ENCODE results near the gene OTOP3. TPM values are rescaled to one million over a fixed set of nuclear protein-coding genes. Genes with fewer than 3 reads are reported as not detected.

OTOP3 gene
- total RNA-seq, 1 experiment from 2014 or later = not detected

DNA sequence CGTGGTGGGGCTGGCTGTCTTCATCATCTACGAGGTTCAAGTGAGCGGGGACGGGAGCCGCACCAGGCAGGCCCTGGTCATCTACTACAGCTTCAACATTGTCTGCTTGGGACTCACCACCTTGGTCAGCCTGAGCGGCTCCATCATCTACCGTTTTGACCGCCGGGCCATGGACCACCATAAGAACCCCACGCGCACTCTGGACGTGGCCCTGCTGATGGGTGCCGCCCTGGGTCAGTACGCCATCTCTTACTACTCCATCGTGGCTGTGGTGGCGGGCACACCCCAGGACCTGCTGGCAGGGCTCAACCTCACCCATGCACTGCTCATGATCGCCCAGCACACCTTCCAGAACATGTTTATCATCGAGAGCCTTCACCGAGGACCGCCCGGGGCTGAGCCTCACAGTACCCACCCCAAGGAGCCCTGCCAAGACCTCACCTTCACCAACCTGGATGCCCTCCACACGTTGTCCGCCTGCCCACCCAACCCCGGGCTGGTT lies 5.1 kb upstream of the OTOP3 start:
- H2AK5ac ChIP-seq (ENCODE audit: insufficient read length, low read length) = no peak overlapping the region
- H3K27ac Mint-ChIP-seq = no peak overlapping the region; a peak in 1 of 7 replicates
- H3K14ac ChIP-seq (ENCODE audit: insufficient read depth, low read length) = no peak overlapping the region
- TF ChIP-seq, protein P1, sequence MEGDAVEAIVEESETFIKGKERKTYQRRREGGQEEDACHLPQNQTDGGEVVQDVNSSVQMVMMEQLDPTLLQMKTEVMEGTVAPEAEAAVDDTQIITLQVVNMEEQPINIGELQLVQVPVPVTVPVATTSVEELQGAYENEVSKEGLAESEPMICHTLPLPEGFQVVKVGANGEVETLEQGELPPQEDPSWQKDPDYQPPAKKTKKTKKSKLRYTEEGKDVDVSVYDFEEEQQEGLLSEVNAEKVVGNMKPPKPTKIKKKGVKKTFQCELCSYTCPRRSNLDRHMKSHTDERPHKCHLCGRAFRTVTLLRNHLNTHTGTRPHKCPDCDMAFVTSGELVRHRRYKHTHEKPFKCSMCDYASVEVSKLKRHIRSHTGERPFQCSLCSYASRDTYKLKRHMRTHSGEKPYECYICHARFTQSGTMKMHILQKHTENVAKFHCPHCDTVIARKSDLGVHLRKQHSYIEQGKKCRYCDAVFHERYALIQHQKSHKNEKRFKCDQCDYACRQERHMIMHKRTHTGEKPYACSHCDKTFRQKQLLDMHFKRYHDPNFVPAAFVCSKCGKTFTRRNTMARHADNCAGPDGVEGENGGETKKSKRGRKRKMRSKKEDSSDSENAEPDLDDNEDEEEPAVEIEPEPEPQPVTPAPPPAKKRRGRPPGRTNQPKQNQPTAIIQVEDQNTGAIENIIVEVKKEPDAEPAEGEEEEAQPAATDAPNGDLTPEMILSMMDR (conservative IDR thresholded peaks at IDR 0.05) = no peak
- peaks cover 6 to 13% of the 10 kb centered on the region in 2 experiments for H3K4me1 Mint-ChIP-seq
- H3K4me1 ChIP-seq (ENCODE audit: insufficient read depth, low read length) = no peaks in the 10 kb centered on the region; the same call in 1 of the 2 replicates
- no peak overlapping the region for H2AFZ ChIP-seq (ENCODE audit: low read length)
- H3K9ac ChIP-seq (ENCODE audit: extremely low read depth, insufficient read length, low read length) = no peak overlapping the region
- no CpG with 5 or more reads among the region's 24 CpGs for WGBS (ENCODE audit: extremely low coverage, insufficient read length, low lambda C conversion rate)
- H3K79me2 ChIP-seq (ENCODE audit: insufficient read depth, low read length) = no peaks in the 10 kb centered on the region
- peaks cover 97% of the 10 kb centered on the region for H3K27me3 Mint-ChIP-seq (ENCODE audit: low read depth)
- no peak overlapping the region for H3K56ac ChIP-seq (ENCODE audit: insufficient read length, low read depth, low read length)
- H3K9me3 ChIP-seq (ENCODE audit: control insufficient read depth, low read depth, low read length) = no peaks in the 10 kb centered on the region
- no peak overlapping the region for H3K4me3 Mint-ChIP-seq
- H4K5ac ChIP-seq (ENCODE audit: insufficient read length, low read depth, low read length) = no peak overlapping the region
- no peak overlapping the region for H2BK15ac ChIP-seq (ENCODE audit: low read depth, low read length)
- DNase-seq = peak; percentile 27
- no peak overlapping the region for H2BK12ac ChIP-seq (ENCODE audit: insufficient read length, low read depth, low read length)
- H4K91ac ChIP-seq (ENCODE audit: insufficient read length, low read depth, low read length) = no peak overlapping the region
- H3K4ac ChIP-seq (ENCODE audit: low read depth, low read length) = no peak overlapping the region
- H3K18ac ChIP-seq (ENCODE audit: insufficient read length, low read depth, low read length) = no peak overlapping the region
- no peak overlapping the region for H3K27ac ChIP-seq (ENCODE audit: insufficient read length, low read depth, low read length)
- no peak overlapping the region for H2BK120ac ChIP-seq (ENCODE audit: low read depth, low read length, poor library complexity, severe bottlenecking)
- peaks cover 26% of the 10 kb centered on the region for H3K27me3 ChIP-seq (ENCODE audit: insufficient read depth, low read length)
- no peak overlapping the region for H3K4me2 ChIP-seq (ENCODE audit: insufficient read depth, insufficient read length, low read length)
- H3T11ph ChIP-seq (ENCODE audit: low read length) = no peak overlapping the region
- no peak overlapping the region for H2BK5ac ChIP-seq (ENCODE audit: insufficient read length, low read length)
- no peak overlapping the region for H4K8ac ChIP-seq (replicated peaks; ENCODE audit: insufficient read length, low read depth, low read length)
- no peak overlapping the region for H3K23ac ChIP-seq (ENCODE audit: insufficient read length, low read depth, low read length)
- H3K36me3 Mint-ChIP-seq (ENCODE audit: insufficient read depth in 1 of 3, low read depth in 3 of 3) = no peaks in the 10 kb centered on the region
- H3K79me1 ChIP-seq (ENCODE audit: insufficient read depth, low read depth, low read length, poor library complexity, severe bottlenecking) = no peaks in the 10 kb centered on the region
- H3K9me3 Mint-ChIP-seq = no peaks in the 10 kb centered on the region; a peak in 1 of 5 replicates
- no peak overlapping the region for H2BK20ac ChIP-seq (ENCODE audit: low read depth, low read length, poor library complexity, severe bottlenecking)
- H3K23me2 ChIP-seq (ENCODE audit: insufficient read length, low read depth, low read length, poor library complexity, severe bottlenecking) = peaks cover 5% of the 10 kb centered on the region
- H4K20me1 ChIP-seq (ENCODE audit: control insufficient read depth, insufficient read depth, insufficient read length) = no peaks in the 10 kb centered on the region

Data from H9 (cell line).